Measurements from ENCODE around the gene ZNF813.

ZNF813 gene

DNA sequence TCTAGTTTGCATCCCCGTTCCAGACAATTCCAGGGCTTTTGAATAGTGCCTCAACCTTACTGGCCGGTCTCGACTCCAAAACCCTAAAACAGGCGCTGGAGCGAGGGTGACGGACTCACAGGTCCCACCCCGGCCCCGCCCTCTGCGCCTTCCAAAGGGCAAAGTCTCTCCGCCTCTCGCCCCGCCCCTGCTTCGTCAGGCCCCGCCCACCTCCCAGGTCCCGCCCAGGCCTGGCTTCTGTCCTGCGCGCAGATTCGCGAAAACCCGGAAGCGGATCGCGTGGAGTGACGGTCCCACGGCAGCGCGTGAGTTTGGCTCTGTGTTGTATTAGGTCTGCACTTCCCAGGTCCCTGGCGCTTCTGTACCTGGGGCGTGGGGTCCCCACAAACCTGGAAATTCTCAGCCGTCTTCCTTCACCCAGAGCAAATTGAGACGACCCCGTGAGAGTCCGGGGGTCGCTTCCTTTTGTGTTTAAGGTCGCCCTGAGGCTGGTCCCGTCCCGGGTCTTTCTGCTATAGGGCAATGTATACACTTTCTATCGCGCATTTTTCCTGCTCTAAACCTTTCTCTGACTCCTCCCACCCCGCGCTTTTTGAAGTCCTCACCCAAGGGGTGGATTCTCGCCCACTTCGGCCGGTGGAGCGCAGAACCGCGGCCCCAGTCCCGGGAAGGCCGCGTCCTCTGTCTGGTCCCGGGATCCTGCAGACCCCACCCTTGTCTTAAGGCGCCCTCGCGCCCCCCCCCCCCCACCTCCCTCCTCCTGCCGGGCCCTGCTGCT is at the start of gene ZNF813:
Gene ZNF813 (plus strand): TSS at position 249 of the 778 bp plus-strand sequence. CDS start 16,090 bp downstream, outside the sequence.
- TF ChIP-seq, protein P1, sequence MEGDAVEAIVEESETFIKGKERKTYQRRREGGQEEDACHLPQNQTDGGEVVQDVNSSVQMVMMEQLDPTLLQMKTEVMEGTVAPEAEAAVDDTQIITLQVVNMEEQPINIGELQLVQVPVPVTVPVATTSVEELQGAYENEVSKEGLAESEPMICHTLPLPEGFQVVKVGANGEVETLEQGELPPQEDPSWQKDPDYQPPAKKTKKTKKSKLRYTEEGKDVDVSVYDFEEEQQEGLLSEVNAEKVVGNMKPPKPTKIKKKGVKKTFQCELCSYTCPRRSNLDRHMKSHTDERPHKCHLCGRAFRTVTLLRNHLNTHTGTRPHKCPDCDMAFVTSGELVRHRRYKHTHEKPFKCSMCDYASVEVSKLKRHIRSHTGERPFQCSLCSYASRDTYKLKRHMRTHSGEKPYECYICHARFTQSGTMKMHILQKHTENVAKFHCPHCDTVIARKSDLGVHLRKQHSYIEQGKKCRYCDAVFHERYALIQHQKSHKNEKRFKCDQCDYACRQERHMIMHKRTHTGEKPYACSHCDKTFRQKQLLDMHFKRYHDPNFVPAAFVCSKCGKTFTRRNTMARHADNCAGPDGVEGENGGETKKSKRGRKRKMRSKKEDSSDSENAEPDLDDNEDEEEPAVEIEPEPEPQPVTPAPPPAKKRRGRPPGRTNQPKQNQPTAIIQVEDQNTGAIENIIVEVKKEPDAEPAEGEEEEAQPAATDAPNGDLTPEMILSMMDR (IDR thresholded peaks at IDR 0.05), result no peak

DNA sequence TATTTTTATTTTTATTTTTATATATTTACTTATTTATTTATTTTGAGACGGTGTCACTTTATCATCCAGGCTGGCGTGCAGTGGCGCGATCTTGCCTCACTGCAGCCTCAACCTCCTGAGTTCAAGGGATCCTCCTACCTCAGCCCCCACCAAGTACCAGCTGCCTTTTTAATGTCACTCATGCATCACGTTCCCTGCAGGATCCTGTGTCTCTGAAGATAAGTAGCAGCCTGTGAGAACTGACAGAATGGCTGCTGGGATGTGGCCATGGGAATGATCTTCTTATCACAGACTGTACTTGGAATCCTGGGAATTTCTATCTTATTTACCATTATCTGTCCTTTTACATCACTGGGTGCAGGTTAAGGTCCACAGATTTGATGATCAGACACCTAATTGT is 45.0 kb upstream of the ZNF813 start:
- TF ChIP-seq, protein P1 (IDR thresholded peaks at IDR 0.05), result no peak

DNA sequence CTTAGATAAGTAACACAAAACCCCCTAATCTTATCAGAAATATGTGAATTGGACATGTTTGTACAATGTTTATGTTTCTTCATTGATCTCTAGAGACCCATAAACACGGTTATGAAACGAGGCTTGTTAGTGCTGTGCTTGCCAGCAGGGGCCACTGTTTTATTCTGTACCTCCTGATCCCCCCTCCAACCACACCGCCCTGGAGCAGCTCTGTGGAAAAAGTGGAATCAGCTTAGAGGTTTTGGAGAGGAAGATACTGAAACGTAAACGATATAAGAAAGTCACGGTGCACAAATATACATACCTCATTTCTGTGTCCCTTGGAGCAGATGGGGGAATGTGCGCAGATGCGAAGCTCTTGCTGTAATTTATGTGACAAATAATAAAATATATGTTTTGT is 43.9 kb upstream of the ZNF813 start:
- TF ChIP-seq, protein P1 (IDR thresholded peaks at IDR 0.05), result peak; percentile 26; the same call in 1 of the 2 replicates

DNA sequence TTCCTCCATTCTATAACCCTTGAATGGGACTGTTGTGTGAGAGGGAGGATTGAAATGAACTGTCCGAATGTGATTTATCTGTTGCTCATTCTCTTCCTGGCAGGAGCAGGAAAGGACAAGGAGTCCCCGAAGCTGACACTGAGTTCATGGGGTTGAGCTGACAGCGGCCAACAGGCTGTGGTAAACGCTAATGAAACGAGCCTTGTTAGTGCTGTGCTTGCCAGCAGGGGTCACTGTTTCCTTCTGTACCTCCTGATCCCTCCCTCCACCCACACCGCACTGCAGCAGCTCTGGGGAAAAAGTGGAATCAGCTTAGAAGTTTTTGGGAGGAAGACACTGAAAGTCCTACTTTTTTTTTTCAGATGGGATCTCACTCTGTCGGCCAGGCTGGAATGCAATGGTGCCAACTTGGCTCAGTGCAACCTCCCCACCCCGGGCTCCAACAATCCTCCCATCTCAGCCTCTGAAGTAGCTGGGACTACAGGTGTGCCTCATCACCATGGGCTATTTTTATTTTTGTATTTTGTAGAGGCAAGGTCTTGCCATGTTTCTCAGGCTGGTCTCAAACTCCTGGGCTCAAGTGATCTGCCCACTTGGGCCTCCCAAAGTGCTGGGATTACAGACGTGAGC is 42.5 kb upstream of the ZNF813 start:
- TF ChIP-seq, protein P1 (IDR thresholded peaks at IDR 0.05), result peak; percentile 83

DNA sequence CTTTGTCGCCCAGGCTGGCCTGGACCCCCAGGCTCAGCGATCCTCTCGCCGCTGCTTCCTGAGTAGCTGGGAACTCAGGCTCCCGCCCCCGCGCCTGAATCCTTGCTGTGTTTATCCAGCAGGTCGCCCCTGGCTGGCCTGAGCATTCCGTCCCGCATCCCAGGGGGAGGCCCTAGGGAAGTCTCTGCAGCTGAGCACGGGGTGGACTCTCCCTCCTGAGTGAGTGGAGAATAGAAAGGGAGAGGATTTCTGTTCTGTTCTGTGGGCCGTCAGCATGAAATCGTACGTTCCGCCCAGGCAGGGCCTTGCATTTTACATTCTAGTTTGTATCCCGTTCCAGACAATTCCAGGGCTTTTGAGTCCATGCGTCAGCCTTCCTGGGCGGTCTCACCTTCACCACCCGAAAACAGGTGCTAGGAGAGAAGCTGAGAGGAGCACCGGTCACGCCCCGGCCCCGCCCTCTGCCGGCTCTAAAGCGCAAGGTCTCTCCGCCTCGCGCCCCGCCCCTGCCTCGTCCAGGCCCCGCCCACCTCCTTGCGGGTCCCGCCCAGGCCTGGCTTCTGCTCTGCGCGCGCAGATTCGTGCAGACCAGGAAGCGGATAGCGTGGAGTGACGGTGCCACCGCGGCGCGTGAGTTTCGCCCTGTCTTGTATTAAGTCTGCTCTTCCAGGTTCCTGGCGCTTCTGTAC is 36.0 kb upstream of the ZNF813 start, which contains the start of gene ZNF761:
Gene ZNF761 (plus strand): TSS at position 586 of the 689 bp plus-strand sequence. CDS start 15,285 bp downstream, outside the sequence.
- TF ChIP-seq, protein P1 (IDR thresholded peaks at IDR 0.05), result no peak

DNA sequence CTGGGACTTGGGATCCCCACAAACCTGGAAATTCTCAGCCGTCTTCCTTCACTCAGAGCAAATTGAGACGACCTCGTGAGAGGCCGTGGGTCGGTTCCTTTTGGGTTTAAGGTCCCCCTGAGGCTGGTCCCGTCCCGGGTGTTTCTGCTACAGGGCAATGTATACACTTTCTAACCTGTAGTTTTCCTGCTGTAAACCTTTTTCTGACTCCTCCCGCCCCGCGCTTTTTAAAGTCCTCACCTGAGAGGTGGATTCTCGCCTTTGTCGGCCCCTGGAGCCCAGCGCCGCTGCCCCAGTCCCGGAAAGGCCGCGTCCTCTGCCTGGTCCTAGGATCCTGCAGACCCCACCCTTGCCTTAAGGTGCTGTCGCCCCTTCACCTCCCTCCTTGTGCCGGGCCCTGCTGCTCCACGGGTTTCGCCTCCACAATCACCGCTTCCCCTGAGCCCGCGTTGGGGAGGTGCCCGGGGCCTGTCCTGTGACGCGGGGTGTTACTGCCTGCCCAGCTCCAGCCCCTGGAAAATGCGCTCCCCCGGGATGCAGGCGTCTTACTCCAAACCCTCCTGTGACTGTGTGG is 35.4 kb upstream of the ZNF813 start:
- TF ChIP-seq, protein P1 (IDR thresholded peaks at IDR 0.05), result no peak

DNA sequence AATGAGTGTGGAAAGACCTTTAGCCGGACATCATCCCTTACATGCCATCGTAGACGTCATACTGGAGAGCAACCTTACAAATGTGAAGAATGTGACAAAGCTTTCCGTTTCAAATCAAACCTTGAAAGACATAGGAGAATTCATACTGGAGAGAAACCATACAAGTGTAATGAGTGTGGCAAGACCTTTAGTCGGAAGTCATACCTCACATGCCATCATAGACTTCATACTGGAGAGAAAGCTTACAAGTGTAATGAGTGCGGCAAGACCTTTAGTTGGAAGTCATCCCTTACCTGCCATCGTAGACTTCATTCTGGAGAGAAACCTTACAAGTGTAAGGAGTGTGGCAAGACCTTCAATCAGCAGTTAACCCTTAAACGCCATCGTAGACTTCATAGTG is 11.7 kb upstream of the ZNF813 start:
- TF ChIP-seq, protein P1 (IDR thresholded peaks at IDR 0.05), result no peak

All from LNCAP (cell line).